Endothelial cell of umbilical vein (primary cell): ENCODE data around the gene AUTS2.

Source experiments
- POLR2A ChIP-seq: IDR thresholded peaks from 2 replicates; pipeline ENCODE4 v1.6.1; 2012; ENCODE audit warnings: low read depth, mild to moderate bottlenecking, control low read depth, low read length
- TF ChIP-seq, protein P1 (sequence below), 2 donors: IDR thresholded peaks; 1 replicate in 1 of 2; 2 replicates in 1 of 2; pipeline ENCODE4 v1.5.1; 2011; ENCODE audit warnings: low read length in 2 of 2, mild to moderate bottlenecking in 2 of 2, moderate library complexity in 2 of 2, control low read depth in 1 of 2, inconsistent platforms in 1 of 2, low read depth in 1 of 2; ENCODE audit not compliant: insufficient read depth in 1 of 2; ENCODE audit errors: extremely low read depth in 1 of 2

GRCh38 chr7:70035519-70035918 lies 437.2 kb downstream of the AUTS2 start:
- TF ChIP-seq, protein P1, sequence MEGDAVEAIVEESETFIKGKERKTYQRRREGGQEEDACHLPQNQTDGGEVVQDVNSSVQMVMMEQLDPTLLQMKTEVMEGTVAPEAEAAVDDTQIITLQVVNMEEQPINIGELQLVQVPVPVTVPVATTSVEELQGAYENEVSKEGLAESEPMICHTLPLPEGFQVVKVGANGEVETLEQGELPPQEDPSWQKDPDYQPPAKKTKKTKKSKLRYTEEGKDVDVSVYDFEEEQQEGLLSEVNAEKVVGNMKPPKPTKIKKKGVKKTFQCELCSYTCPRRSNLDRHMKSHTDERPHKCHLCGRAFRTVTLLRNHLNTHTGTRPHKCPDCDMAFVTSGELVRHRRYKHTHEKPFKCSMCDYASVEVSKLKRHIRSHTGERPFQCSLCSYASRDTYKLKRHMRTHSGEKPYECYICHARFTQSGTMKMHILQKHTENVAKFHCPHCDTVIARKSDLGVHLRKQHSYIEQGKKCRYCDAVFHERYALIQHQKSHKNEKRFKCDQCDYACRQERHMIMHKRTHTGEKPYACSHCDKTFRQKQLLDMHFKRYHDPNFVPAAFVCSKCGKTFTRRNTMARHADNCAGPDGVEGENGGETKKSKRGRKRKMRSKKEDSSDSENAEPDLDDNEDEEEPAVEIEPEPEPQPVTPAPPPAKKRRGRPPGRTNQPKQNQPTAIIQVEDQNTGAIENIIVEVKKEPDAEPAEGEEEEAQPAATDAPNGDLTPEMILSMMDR (IDR thresholded peaks at IDR 0.05; ENCODE audit: extremely low read depth in 1 of 2, insufficient read depth in 1 of 2, low read depth in 1 of 2, low read length in 2 of 2): no peak
- no peak for TF ChIP-seq POLR2A
